GM12878 (cell line): ENCODE measurements around the gene PIP5KL1. TPM values are rescaled to one million over a fixed set of nuclear protein-coding genes. Genes with fewer than 3 reads are reported as not detected.
A peak's percentile ranks its signal among the peaks of the same experiment; 100 is the strongest.

Experiments
- ATAC-seq: fragments of 200-7000 bp; cut with Tn5 transposase; 3 replicates; pipeline ENCODE4 v1.9.1; 2020; ENCODE audit warnings: mild to moderate bottlenecking, moderate library complexity
- BruUV-seq: library from RNA; stranded (reverse); fragments of 400-500 nt; replicated peaks from 2 replicates; lab custom pipeline; 2021; lab: Mats Ljungman, UMichigan
- CTCF ChIA-PET: fragments of 300-600 bp; sonication (Branson Sonifier 250); formaldehyde crosslinking; extraction: SDS; loops from one replicate; lab custom pipeline; 2021; ENCODE audit warnings: inconsistent platforms; lab: Yijun Ruan, JAX
- POLR2A ChIA-PET: fragments of 350-600 bp; formaldehyde crosslinking; extraction: SDS; loops from one replicate; lab custom pipeline; 2021; ENCODE audit warnings: inconsistent platforms; lab: Charles Lee
- RAD21 ChIA-PET: fragments of 300-600 bp; sonication (Branson Sonifier 250); formaldehyde crosslinking; loops from one replicate; lab custom pipeline; 2023; ENCODE audit warnings: antibody characterized with exemption; ENCODE audit not compliant: unreplicated experiment; lab: Charles Lee
- SMC1A ChIA-PET: fragments of 300-600 bp; sonication (Branson Sonifier 250); formaldehyde crosslinking; loops from one replicate; lab custom pipeline; 2023; ENCODE audit not compliant: unreplicated experiment, uncharacterized antibody; lab: Charles Lee
- DNase-seq: peaks from one replicate; pipeline ENCODE4 v3.0.0-alpha.2; 2011; ENCODE audit warnings: low read depth, low spot score
- FAIRE-seq: peaks from 3 replicates; lab custom pipeline; 2011; peaks lifted over from hg19 to GRCh38; lab: Jason Lieb, UNC
- H2AFZ ChIP-seq: 2 replicates; pipeline ENCODE4 v1.6.0; 2011; ENCODE audit warnings: low read depth, low read length, control low read depth; ENCODE audit not compliant: control insufficient read depth
- H3K27ac ChIP-seq: 2 replicates; pipeline ENCODE4 v1.5.1; 2011; ENCODE audit warnings: control low read depth; ENCODE audit not compliant: control insufficient read depth, insufficient read depth
- H3K27me3 ChIP-seq, 2 experiments: replicated peaks in 1 of 2; 2 replicates each; pipeline versions ENCODE4 v1.6.0 to v1.6.1; 2011; ENCODE audit warnings: low read length in 1 of 2; ENCODE audit not compliant: control insufficient read depth in 2 of 2, insufficient read depth in 2 of 2
- H3K36me3 ChIP-seq, 2 experiments: 2 replicates each; pipeline ENCODE4 v1.5.1; 2011; ENCODE audit warnings: low read length in 1 of 2; ENCODE audit not compliant: control insufficient read depth in 2 of 2, insufficient read depth in 2 of 2
- H3K4me1 ChIP-seq: 2 replicates; pipeline ENCODE4 v1.6.1; 2011; ENCODE audit warnings: mild to moderate bottlenecking, low read length, moderate library complexity, mixed read lengths; ENCODE audit not compliant: control insufficient read depth, insufficient read depth
- H3K4me2 ChIP-seq: 2 replicates; pipeline ENCODE4 v1.6.0; 2011; ENCODE audit warnings: control low read depth; ENCODE audit not compliant: control insufficient read depth, insufficient read depth
- H3K4me3 ChIP-seq: fragments of 200-600 bp; sonication (generic); 2 replicates; pipeline ENCODE4 v1.5.1; 2016
- H3K79me2 ChIP-seq: 2 replicates; pipeline ENCODE4 v1.6.0; 2011; ENCODE audit warnings: low read length; ENCODE audit not compliant: control insufficient read depth, insufficient read depth
- H3K9ac ChIP-seq: 2 replicates; pipeline ENCODE4 v1.8.0; 2011; ENCODE audit warnings: low read length, control low read depth, mixed read lengths; ENCODE audit not compliant: control insufficient read depth, insufficient read depth
- H3K9me3 ChIP-seq: replicated peaks from 3 replicates; pipeline ENCODE4 v1.5.1; 2011; ENCODE audit warnings: mild to moderate bottlenecking, low read length; ENCODE audit not compliant: control insufficient read depth, insufficient read depth
- H4K20me1 ChIP-seq: 2 replicates; pipeline ENCODE4 v1.6.0; 2011; ENCODE audit not compliant: control insufficient read depth, insufficient read depth
- ATF2 ChIP-seq: IDR thresholded peaks from 2 replicates; pipeline ENCODE4 v1.6.1; 2012; ENCODE audit warnings: low read length, inconsistent platforms
- CEBPZ ChIP-seq: fragments of 150-350 bp; IDR thresholded peaks from 2 replicates; pipeline ENCODE4 v1.6.1; 2016; ENCODE audit warnings: low read depth, low read length
- CREM ChIP-seq: IDR thresholded peaks from 2 replicates; pipeline ENCODE4 v1.6.1; 2014; ENCODE audit warnings: antibody characterized with exemption, low read depth
- ETV6 ChIP-seq, 2 experiments: fragments of 450-650 bp in 1 of 2; IDR thresholded peaks in 1 of 2; conservative IDR thresholded peaks in 1 of 2; 2 replicates each; pipeline ENCODE4 v1.6.1; 2014; ENCODE audit warnings: antibody characterized with exemption in 1 of 2, borderline replicate concordance in 1 of 2, low read depth in 1 of 2, mild to moderate bottlenecking in 1 of 2, moderate library complexity in 1 of 2
- IKZF1 ChIP-seq: fragments of 450-650 bp; conservative IDR thresholded peaks from 2 replicates; pipeline ENCODE4 v1.6.1; 2017; ENCODE audit warnings: antibody characterized with exemption, mild to moderate bottlenecking
- MXI1 ChIP-seq: fragments of 150-350 bp; IDR thresholded peaks from 2 replicates; pipeline ENCODE4 v1.6.1; 2011; ENCODE audit warnings: low read depth, mild to moderate bottlenecking, inconsistent platforms, low read length, improper control_type of control experiment
- NBN ChIP-seq: fragments of 450-650 bp; IDR thresholded peaks from 2 replicates; pipeline ENCODE4 v1.6.1; 2016
- PBX3 ChIP-seq: IDR thresholded peaks from 2 replicates; pipeline ENCODE4 v1.6.1; 2011; ENCODE audit warnings: mild to moderate bottlenecking, low read depth, low read length, moderate library complexity; ENCODE audit not compliant: insufficient replicate concordance
- POU2F2 ChIP-seq: IDR thresholded peaks from 3 replicates; pipeline ENCODE4 v1.6.1; 2011; ENCODE audit warnings: low read depth, mild to moderate bottlenecking, low read length, borderline replicate concordance
- RAD21 ChIP-seq: IDR thresholded peaks from 2 replicates; pipeline ENCODE4 v1.6.1; 2011; ENCODE audit warnings: mild to moderate bottlenecking, low read depth, low read length, moderate library complexity; ENCODE audit not compliant: insufficient read depth
- RB1 ChIP-seq: fragments of 450-650 bp; formaldehyde crosslinking; IDR thresholded peaks from 2 replicates; pipeline ENCODE4 v1.6.1; 2017; ENCODE audit warnings: mild to moderate bottlenecking, borderline replicate concordance
- STAT3 ChIP-seq: IDR thresholded peaks from 2 replicates; pipeline ENCODE4 v1.6.1; 2011; ENCODE audit warnings: low read depth, low read length, improper control_type of control experiment
- TCF12 ChIP-seq: IDR thresholded peaks from 2 replicates; pipeline ENCODE4 v1.6.1; 2011; ENCODE audit warnings: low read depth, mild to moderate bottlenecking, low read length
- WGBS: methylation state at CpG from one replicate; pipeline ENCODE4 v1.1.6; 2016; ENCODE audit warnings: low lambda C conversion rate; ENCODE audit not compliant: insufficient replicate concordance, insufficient coverage; ENCODE audit errors: missing lambda C conversion rate; 5-methylcytosine and 5-hydroxymethylcytosine counted together
- in situ Hi-C: fragments of 300-500 bp; cut with MboI; formaldehyde crosslinking; loops from 9 replicates; pipeline ENCODE4 v1.14.3; 2018; ENCODE audit warnings: mixed read lengths
- intact Hi-C: fragments of 100-400 bp; cut with micrococcal nuclease; formaldehyde crosslinking; loops from one replicate; pipeline ENCODE4 v1.14.2; 2022; ENCODE audit not compliant: unreplicated experiment
- polyA plus RNA-seq, 11 experiments: library from polyadenylated mRNA; depleted of rRNA in 4 of 11; unstranded in 6 of 11; stranded (reverse) in 5 of 11; fragments of >200 nt; fragmentation: Nextera tagmentation in 4 of 11; fragmentation: Illumina TruSeq in 1 of 11; extraction: Ambion mirVana in 4 of 11; extraction: Trizol in 1 of 11; gene quantifications; 1 replicate in 1 of 11; 2 replicates in 10 of 11; pipeline versions ENCODE4 v1.2.1 to v1.2.3, GENCODE V29; 2011 to 2016; ENCODE audit warnings: inconsistent platforms in 2 of 11, missing spikeins in 2 of 11, low read depth in 1 of 11
- total RNA-seq, 4 experiments: library from RNA; depleted of rRNA in 3 of 4; stranded (reverse); fragments of >200 nt in 3 of 4; fragmentation: Illumina TruSeq in 1 of 4; extraction: Trizol in 1 of 4; gene quantifications; 2 replicates each; pipeline versions ENCODE4 v1.2.1 to v1.2.3, GENCODE V29; 2013 to 2021
- TF ChIP-seq, protein P1 (sequence below): IDR thresholded peaks from 2 replicates; pipeline ENCODE4 v1.6.1; 2011; ENCODE audit warnings: low read depth, low read length, improper control_type of control experiment, borderline replicate concordance

The PIP5KL1 gene
- total and polyA plus RNA-seq, 10 of the 15 experiments (the other 5 are each of a cell fraction or from before 2014, with no cell fraction given): 0.04 to 0.67 (median 0.43) TPM; not detected in 2

- CTCF ChIA-PET: interaction anchor here (0.5 to 9.9 kb wide), 12 partner anchors 10 to 341 kb away, joined by 3 to 91 read pairs (median 8); partner anchors contain the start of genes CDK9 and TOR2A
- RAD21 ChIA-PET: interaction anchor here (0.6 to 8.2 kb wide), 28 partner anchors 14 to 975 kb away, joined by 3 to 92 read pairs (median 4); partner anchors contain the start of genes CDK9, FPGS, NAIF1 and SH2D3C
- Histone ChIP-seq H3K27me3 (no peaks in the 10 kb centered on the region), H3K4me3 (peak overlapping the region; percentile 95), H3K27ac (peak overlapping the region; percentile 98), H3K4me2 (peak overlapping the region; percentile 98), H3K36me3 (peaks cover 7 to 8% of the 10 kb centered on the region in 2 experiments; a peak in 2 of 4 replicates), H3K4me1 (peaks cover 45% of the 10 kb centered on the region), H3K79me2 (peaks cover 31% of the 10 kb centered on the region), H4K20me1 (no peaks in the 10 kb centered on the region), H3K9ac (peak overlapping the region; percentile 97), H2AFZ (peak overlapping the region; percentile 74), H3K9me3 (no peaks in the 10 kb centered on the region)
- ATAC-seq: peak; percentile 37
- FAIRE-seq: peak; percentile 91
- POLR2A ChIA-PET: interaction anchor here (0.5 to 6.9 kb wide), 20 partner anchors 14 to 344 kb away, joined by 3 to 166 read pairs (median 4); partner anchors contain the start of genes CDK9, FPGS, PIP5KL1 and SH2D3C
- intact Hi-C loops (loop anchor here (5.0 kb wide), 3 partner anchors 34 to 199 kb away; partner anchors contain the start of genes FPGS, PTRH1 and TTC16), in situ Hi-C loops (loop anchor here (5.0 kb wide), 1 partner anchor 324 kb away; no protein-coding TSS in a partner anchor)
- SMC1A ChIA-PET: interaction anchor here (1.1 to 5.8 kb wide), 8 partner anchors 11 to 181 kb away, joined by 3 to 37 read pairs (median 6); partner anchors contain the start of genes FPGS, ST6GALNAC6 and TOR2A
- WGBS: 1% methylated on average over 27 of the region's 27 CpGs
- BruUV-seq: TSS peak; percentile 83
- DNase-seq: no peak
- TF ChIP-seq, protein P1, sequence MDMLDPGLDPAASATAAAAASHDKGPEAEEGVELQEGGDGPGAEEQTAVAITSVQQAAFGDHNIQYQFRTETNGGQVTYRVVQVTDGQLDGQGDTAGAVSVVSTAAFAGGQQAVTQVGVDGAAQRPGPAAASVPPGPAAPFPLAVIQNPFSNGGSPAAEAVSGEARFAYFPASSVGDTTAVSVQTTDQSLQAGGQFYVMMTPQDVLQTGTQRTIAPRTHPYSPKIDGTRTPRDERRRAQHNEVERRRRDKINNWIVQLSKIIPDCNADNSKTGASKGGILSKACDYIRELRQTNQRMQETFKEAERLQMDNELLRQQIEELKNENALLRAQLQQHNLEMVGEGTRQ: no peak
- TF ChIP-seq CREM: peak; percentile 62; the same call in 1 of the 2 replicates
- TF ChIP-seq RAD21: no peak
- TF ChIP-seq STAT3: no peak
- TF ChIP-seq NBN: no peak
- no peak for TF ChIP-seq RB1
- TF ChIP-seq POU2F2: peak; percentile 32; the same call in 1 of the 3 replicates
- TF ChIP-seq CEBPZ: no peak
- TF ChIP-seq MXI1: 0 out of 2 replicates have a peak, but pooled peaks have one; percentile 34
- peak; percentile 89 for TF ChIP-seq ATF2
- no peak for TF ChIP-seq ETV6 (conservative IDR thresholded peaks at IDR 0.05 in 1 of 2, IDR thresholded peaks at IDR 0.05 in 1 of 2; ENCODE audit: borderline replicate concordance in 1 of 2, low read depth in 1 of 2)
- peak; percentile 20; the same call in 1 of the 2 replicates for TF ChIP-seq IKZF1
- peak; percentile 97 for TF ChIP-seq TCF12
- TF ChIP-seq PBX3: peak; percentile 12
These were observed 14.5 kb downstream of the PIP5KL1 start for GRCh38 chr9:127915801-127916719.
